Lower leg skin (tissue), 3 donors: ENCODE results near the gene MYT1.

Experiments
- POLR2A ChIP-seq, 2 donors: fragments of 450-650 bp; IDR thresholded peaks; one replicate each; pipeline ENCODE4 v1.6.1; 2016 to 2017; ENCODE audit warnings: antibody characterized with exemption in 2 of 2, mild to moderate bottlenecking in 1 of 2, moderate library complexity in 1 of 2
- TF ChIP-seq, protein P1 (sequence below), 3 donors: fragments of 450-650 bp; IDR thresholded peaks; one replicate each; pipeline ENCODE4 v1.5.1; 2016; ENCODE audit warnings: antibody characterized with exemption in 3 of 3, mild to moderate bottlenecking in 3 of 3, moderate library complexity in 2 of 3

- TF ChIP-seq POLR2A (IDR thresholded peaks at IDR 0.05) = no peak
- TF ChIP-seq, protein P1, sequence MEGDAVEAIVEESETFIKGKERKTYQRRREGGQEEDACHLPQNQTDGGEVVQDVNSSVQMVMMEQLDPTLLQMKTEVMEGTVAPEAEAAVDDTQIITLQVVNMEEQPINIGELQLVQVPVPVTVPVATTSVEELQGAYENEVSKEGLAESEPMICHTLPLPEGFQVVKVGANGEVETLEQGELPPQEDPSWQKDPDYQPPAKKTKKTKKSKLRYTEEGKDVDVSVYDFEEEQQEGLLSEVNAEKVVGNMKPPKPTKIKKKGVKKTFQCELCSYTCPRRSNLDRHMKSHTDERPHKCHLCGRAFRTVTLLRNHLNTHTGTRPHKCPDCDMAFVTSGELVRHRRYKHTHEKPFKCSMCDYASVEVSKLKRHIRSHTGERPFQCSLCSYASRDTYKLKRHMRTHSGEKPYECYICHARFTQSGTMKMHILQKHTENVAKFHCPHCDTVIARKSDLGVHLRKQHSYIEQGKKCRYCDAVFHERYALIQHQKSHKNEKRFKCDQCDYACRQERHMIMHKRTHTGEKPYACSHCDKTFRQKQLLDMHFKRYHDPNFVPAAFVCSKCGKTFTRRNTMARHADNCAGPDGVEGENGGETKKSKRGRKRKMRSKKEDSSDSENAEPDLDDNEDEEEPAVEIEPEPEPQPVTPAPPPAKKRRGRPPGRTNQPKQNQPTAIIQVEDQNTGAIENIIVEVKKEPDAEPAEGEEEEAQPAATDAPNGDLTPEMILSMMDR (IDR thresholded peaks at IDR 0.05) = no peak
Observed at GRCh38 chr20:64140061-64140931, 24.0 kb upstream of the MYT1 start.
